GM21737 (cell line): Measurements from ENCODE around the gene TIMP3.

Source experiments
- ATAC-seq: cut with Tn5 transposase; IDR thresholded peaks from one replicate; pipeline ENCODE4 v1.9.1; 2021; ENCODE audit warnings: mild to moderate bottlenecking, moderate library complexity; ENCODE audit not compliant: unreplicated experiment

The TIMP3 gene

GRCh38 chr22:32785321-32786026, 16.0 kb upstream of the TIMP3 start:
- no peak for ATAC-seq

DNA sequence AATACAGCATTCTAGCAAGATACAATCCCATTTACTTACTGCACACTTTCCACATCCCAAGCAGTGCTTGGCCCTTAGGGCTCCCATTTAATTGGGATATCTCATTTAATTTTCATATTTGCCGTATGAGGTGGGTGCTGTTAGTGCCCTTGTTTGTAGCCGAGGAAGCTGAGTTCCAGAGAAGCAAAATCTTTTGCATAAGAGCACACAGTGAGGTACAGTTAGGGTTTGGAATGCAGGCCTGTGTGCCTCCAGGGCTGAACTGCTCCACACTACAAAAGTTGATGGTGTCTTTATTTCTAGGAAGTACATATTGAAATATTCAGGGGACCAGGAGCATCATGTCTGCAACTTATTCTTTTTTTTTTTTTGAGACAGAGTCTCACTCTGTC, 15.5 kb upstream of the TIMP3 start:
- no peak for ATAC-seq

DNA sequence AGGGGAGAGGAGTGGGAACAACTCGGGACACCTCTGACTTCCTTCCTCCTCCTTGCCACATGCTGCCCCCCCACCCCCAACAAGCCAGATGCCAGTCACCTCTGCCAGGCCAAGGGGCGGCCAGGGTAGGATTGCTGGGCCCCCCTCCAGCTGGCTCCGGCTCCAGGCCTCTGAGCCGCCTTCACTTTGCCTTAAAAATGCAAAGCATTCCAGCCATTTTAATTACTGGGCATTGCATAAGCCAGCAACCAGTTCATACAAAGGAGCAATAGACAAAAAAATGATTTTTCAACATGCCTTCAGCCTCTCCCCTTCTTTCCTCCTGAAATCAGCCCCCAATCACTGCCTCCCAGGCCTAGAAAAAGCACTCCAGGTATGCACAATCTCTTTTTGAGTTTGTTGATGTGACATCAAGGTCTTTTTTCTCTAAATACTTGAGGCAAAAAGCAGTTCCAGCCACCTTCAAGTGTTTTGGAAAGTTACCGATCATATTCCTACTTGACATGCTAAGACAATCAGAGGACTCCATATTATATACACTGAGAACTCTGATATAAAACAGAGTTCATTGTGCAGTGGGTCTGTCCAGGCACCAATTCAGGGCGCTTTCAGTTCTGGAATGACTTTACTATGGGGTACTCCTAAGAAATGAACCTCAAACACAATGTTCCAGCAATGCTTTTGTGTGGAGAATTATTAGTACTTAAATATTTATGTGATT, 12.4 kb upstream of the TIMP3 start:
- no peak for ATAC-seq

- ATAC-seq: no peak
These were observed 11.5 kb upstream of the TIMP3 start for GRCh38 chr22:32789797-32790620.

DNA sequence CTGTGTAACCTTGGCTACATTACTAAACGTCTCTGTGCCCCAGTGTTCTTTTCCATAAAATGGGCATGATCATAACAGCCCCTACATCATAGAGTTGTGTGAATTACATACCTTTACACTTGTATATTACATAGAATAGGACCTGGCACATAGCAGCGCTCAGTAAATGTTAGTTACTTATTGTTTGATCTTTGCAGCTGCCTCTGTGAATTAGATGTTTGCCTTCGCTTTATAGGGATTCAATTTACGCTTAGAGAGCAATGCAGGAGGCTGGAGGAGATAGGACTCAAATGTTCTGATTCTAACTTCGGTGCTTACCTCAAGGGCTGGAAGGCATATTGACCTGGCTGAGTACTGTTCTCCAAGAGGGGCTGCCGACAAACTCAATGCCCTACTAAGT, 10.4 kb upstream of the TIMP3 start:
- no peak for ATAC-seq

GRCh38 chr22:32791485-32791884, 10.0 kb upstream of the TIMP3 start:
- ATAC-seq: no peak

DNA sequence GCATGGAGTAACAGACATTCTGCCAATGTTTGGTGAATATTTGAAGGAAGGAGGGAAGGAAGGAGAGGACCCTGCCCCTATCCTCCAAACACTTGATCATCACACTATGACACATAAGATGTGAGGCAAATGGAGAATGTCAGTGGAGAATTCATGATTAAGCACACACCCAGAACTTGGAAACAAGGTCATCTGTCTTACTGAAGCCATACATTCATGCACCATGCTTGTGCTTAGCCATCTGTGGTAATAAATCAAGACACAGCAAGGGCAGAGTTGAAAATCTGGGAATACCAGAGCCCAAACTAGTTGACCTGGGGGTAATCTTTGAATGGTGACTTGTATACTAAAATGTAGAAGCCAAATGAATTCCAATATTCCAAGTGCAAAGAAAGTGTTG, 7.9 kb upstream of the TIMP3 start:
- ATAC-seq: no peak

DNA sequence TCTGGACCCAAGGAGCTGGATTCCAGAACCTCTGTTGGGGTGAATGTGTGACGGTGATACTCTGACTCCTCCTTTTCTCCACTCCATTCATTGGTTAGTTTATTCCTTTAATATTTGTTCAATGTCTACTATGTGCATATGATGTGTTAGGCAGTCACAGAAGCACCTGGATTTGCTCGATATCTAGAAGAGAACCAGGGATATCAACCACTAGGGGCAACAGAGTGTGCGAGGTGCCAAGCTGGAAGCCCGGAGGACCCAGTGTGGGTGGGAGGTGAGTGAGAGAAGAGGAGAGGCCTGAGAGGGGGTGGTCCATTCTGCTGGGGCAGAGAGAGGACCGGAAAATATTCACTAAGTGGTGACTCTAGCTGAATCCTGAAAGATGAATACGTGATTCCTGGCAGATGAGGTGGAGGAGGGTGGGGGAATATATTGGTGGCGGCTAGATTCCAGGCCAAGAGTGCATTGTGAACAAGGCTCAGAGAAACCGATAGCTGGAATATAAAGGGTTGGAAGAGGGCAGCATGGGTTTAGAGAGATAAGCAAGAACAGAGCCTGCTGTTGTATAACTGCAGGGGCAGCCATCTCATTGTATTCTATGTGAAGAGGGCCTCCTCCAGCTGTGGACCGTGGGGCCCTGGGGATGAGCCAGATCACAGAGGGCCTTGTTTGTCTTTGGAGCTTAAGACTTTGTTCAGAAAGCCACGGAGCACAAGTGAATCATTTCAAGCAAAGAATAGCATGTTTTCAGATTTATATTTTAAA, 6.9 kb upstream of the TIMP3 start:
- ATAC-seq: no peak

- ATAC-seq: no peak
These were observed 6.3 kb upstream of the TIMP3 start for GRCh38 chr22:32795214-32795596.

- no peak for ATAC-seq
These were observed 4.5 kb upstream of the TIMP3 start for GRCh38 chr22:32796865-32797573.

DNA sequence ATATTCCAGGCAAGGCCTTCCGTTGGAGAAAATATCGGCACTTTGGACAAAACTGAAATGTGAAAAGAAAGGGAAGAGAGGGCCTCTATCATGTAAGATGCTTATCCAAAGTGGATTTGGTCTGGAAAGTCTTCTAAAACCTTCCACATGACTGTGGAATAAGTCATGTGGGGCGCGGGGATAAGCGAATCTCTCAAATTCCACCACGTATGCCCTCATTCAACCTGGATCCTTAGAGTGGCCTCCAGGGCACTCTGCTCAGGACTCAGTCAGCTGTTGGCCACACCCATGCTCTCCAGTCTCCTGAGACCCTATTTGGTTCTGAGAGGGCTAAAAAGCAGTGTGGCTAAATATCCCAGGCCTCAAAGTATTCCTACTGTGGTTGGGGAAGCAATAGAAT, 2.0 kb upstream of the TIMP3 start:
- ATAC-seq: no peak

DNA sequence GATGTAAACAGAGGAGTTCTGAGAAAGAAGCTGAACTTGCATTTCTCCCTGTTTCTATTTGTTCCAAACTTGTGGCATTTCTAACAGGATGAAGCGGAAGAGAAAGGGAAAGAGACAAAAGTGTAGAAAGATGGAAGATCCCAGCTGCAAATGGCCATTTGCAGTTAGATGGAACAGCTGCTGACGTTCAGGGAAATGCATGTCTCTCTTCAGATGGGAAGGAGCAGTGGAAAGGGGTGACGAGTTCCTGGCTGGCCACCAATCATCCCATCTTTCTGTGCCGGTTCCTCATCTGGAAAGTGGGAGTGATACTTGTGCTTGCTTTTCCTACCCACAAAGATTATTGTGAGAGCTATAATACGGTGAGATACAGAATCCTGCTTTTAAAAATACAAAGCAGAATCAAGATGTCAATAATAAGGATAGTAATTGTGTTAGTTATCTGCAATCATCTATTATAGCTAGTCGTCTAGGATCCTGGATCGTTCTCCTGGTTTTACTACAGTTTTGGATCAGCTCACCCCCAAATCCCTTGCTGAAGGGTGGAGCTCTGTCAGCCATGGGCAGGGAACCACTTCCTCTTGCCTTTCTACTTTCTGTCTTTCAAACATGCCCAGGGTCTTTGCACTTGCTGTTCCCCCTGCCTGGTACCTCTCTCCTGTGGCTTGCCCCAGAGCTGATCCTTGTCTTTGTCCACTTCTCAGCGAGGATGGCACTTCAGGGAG, 1.2 kb upstream of the TIMP3 start:
- ATAC-seq: no peak

DNA sequence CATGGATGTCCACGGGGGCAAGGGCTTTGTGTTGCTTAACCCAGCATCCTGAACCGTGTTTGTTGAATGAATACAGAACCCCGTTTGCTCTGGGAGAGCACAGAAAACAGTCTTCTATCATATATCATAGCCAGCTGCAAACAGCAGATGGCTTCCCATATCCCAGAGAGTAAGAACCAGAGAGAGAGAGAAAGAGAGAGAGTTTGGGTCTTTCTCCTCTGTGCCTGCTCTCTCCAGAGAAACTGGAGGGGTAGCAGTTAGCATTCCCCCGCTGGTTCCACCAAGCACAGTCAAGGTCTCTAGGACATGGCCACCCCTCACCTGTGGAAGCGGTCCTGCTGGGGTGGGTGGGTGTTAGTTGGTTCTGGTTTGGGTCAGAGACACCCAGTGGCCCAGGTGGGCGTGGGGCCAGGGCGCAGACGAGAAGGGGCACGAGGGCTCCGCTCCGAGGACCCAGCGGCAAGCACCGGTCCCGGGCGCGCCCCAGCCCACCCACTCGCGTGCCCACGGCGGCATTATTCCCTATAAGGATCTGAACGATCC, 440 bp upstream of the TIMP3 start:
- ATAC-seq: no peak

GRCh38 chr22:32802237-32802765, 796 bp downstream of the TIMP3 start:
- no peak for ATAC-seq

DNA sequence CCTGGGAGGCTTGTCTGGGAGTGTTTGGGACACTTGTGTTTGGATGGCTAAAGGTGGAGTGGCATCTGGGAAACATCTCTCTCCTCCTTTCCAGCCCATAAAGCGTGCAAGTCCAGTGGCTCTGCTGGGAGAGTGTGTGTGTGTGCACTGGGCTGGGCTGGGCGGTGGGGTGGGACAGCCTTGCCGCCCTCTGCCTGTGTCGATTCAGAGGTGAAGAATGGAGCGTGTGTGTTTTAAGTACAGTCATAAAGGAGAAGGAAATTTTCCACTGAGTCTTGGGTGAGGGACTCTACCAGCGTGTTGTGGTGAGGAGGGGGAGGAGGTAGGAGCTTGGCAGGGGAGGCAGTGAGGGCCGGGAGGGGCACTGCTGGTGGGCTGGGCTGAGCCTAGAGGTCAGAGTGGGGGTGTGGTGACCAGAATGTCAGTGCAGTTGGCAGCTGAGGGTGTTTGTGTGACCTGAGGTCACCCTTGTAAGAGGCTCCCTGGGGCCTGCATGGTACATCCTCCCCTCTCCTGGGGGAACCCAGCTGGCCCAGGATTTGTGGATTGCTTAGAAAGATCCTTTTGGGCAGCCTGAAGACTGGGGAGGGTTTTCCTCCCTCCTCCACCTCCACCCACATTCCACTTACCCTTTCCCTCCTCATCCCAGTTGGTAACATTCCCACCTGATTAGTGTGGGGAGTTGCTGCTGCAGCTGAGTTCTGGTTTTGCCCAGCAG, 1.7 kb downstream of the TIMP3 start:
- ATAC-seq: no peak

DNA sequence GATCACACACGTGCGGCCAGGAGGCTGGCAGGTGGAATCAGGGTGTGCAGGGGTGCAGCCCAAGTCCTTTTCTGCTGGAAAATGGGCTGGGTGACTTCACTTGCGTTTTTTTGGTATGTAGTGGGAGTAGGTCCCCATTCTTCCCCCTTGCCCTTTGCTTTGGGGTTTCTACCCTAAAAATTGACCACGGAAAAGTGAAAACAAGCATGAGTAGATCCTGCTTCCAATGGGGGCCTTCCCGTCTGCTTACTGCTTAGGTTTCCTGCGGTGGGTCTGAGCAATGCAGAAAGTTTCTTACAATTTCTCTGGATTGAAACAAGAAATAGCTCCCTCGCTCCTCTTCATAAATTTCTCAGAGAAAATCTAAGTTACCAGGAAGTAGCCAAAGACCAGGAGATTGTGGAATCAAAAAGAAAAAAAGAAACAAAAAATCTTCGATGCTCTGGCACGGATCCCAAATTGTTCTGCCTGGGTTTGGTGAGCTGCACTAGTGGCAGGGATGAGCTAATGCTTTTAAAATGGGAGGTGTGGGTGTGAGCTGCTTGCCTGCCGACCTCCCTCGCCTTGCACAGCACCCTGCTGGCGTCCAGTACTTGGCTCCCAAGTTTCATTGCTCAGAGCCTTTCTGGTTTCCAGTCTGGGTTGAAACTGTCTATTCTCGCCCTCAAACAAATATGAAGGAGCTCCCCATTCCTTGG, 2.4 kb downstream of the TIMP3 start:
- no peak for ATAC-seq

GRCh38 chr22:32804531-32805360, 3.2 kb downstream of the TIMP3 start:
- no peak for ATAC-seq
